GM21515 (cell line): ENCODE data around the gene OR2J2.
"Not testable (repeated sequence)": the region's sequence is repeated elsewhere in the genome, so short reads cannot be mapped to it uniquely, and the experiment has no call there.

Experiments used
- ATAC-seq: cut with Tn5 transposase; IDR thresholded peaks from one replicate; pipeline ENCODE4 v1.9.1; 2021; ENCODE audit not compliant: unreplicated experiment

The OR2J2 gene

GRCh38 chr6:29218056-29218455, 47.3 kb downstream of the OR2J2 start:
- ATAC-seq = not testable (repeated sequence)
